HEK293 (cell line): ENCODE data around the gene ATE1.

Experiments
- CTCF ChIA-PET: fragments of 350-600 bp; formaldehyde crosslinking; extraction: SDS; loops from one replicate; lab custom pipeline; 2021; ENCODE audit warnings: antibody characterized with exemption; lab: Yijun Ruan, JAX
- POLR2A ChIA-PET: fragments of 300-600 bp; formaldehyde crosslinking; extraction: SDS; loops from one replicate; lab custom pipeline; 2020; ENCODE audit warnings: antibody characterized with exemption, inconsistent platforms; lab: Yijun Ruan, JAX
- H3K27ac ChIP-seq: fragments of 200-500 bp; sonication (Bioruptor generic); 2 replicates; pipeline ENCODE4 v1.5.1; 2014; ENCODE audit warnings: low read depth, low read length, control low read depth, inconsistent platforms; ENCODE audit errors: extremely low read depth
- H3K36me3 ChIP-seq, 2 experiments: fragments of 200-500 bp in 1 of 2; sonication (Bioruptor generic) in 1 of 2; 1 replicate in 1 of 2; 2 replicates in 1 of 2; pipeline ENCODE4 v1.5.1; 2014 to 2017; ENCODE audit warnings: inconsistent platforms in 2 of 2, low read length in 2 of 2; ENCODE audit not compliant: control insufficient read depth in 2 of 2, insufficient read depth in 1 of 2
- H3K4me1 ChIP-seq: fragments of 200-500 bp; sonication (Bioruptor generic); 2 replicates; pipeline ENCODE4 v1.5.1; 2014; ENCODE audit warnings: mild to moderate bottlenecking, low read length, inconsistent platforms; ENCODE audit not compliant: control insufficient read depth, insufficient read depth
- H3K4me3 ChIP-seq: 2 replicates; pipeline ENCODE4 v1.5.1; 2011; ENCODE audit warnings: low read depth, mild to moderate bottlenecking, control low read depth, low read length, moderate library complexity
- H3K9me3 ChIP-seq: fragments of 200-500 bp; sonication (Bioruptor generic); 2 replicates; pipeline ENCODE4 v1.5.1; 2014; ENCODE audit warnings: low read depth, low read length, inconsistent platforms; ENCODE audit not compliant: control insufficient read depth, insufficient read depth
- BCL11A ChIP-seq: fragments of 450-650 bp; formaldehyde crosslinking; IDR thresholded peaks from 2 replicates; pipeline ENCODE4 v1.5.1; 2016; ENCODE audit warnings: low read depth, missing biosample characterization, missing genetic modification characterization
- FEZF1 ChIP-seq: fragments of 450-650 bp; formaldehyde crosslinking; IDR thresholded peaks from 2 replicates; pipeline ENCODE4 v1.5.1; 2016; ENCODE audit warnings: missing biosample characterization, missing genetic modification characterization
- GLI2 ChIP-seq: fragments of 450-650 bp; formaldehyde crosslinking; IDR thresholded peaks from 2 replicates; pipeline ENCODE4; 2017; ENCODE audit warnings: missing biosample characterization, missing genetic modification characterization, low read depth, borderline replicate concordance
- GLIS2 ChIP-seq: fragments of 450-650 bp; formaldehyde crosslinking; IDR thresholded peaks from 2 replicates; pipeline ENCODE4 v1.5.1; 2016; ENCODE audit warnings: missing biosample characterization, missing genetic modification characterization
- HOXA7 ChIP-seq: sonication (generic); formaldehyde crosslinking; IDR thresholded peaks from 2 replicates; pipeline ENCODE4 v1.8.1; 2022; ENCODE audit warnings: missing genetic modification reagents, borderline replicate concordance
- HOXD13 ChIP-seq: sonication (generic); formaldehyde crosslinking; IDR thresholded peaks from 2 replicates; pipeline ENCODE4 v1.8.0; 2022; ENCODE audit warnings: missing genetic modification reagents, borderline replicate concordance
- KLF1 ChIP-seq: fragments of 450-650 bp; formaldehyde crosslinking; IDR thresholded peaks from 2 replicates; pipeline ENCODE4 v1.5.1; 2016; ENCODE audit warnings: missing biosample characterization, missing genetic modification characterization
- KLF10 ChIP-seq: fragments of 450-650 bp; IDR thresholded peaks from 2 replicates; pipeline ENCODE4 v1.5.1; 2018; ENCODE audit warnings: missing biosample characterization, mild to moderate bottlenecking, missing genetic modification characterization
- KLF16 ChIP-seq: fragments of 450-650 bp; formaldehyde crosslinking; IDR thresholded peaks from 2 replicates; pipeline ENCODE4 v1.5.1; 2017; ENCODE audit warnings: missing biosample characterization, missing genetic modification characterization
- SCRT1 ChIP-seq: fragments of 450-650 bp; formaldehyde crosslinking; IDR thresholded peaks from 2 replicates; pipeline ENCODE4 v1.5.1; 2016; ENCODE audit warnings: missing biosample characterization, missing genetic modification characterization, borderline replicate concordance
- TRIM28 ChIP-seq: IDR thresholded peaks from 2 replicates; pipeline ENCODE4 v1.6.1; 2011; ENCODE audit warnings: low read length, control low read depth, borderline replicate concordance
- ZBTB11 ChIP-seq: fragments of 450-650 bp; formaldehyde crosslinking; conservative IDR thresholded peaks from 2 replicates; pipeline ENCODE4 v1.5.1; 2016; ENCODE audit warnings: low read depth, missing biosample characterization, missing genetic modification characterization
- ZNF121 ChIP-seq: fragments of 450-650 bp; formaldehyde crosslinking; IDR thresholded peaks from 2 replicates; pipeline ENCODE4 v1.5.1; 2016; ENCODE audit warnings: missing biosample characterization, missing genetic modification characterization
- ZNF223 ChIP-seq: fragments of 450-650 bp; formaldehyde crosslinking; IDR thresholded peaks from 2 replicates; pipeline ENCODE4 v1.5.1; 2016; ENCODE audit warnings: missing biosample characterization, missing genetic modification characterization
- ZNF280D ChIP-seq: fragments of 450-650 bp; formaldehyde crosslinking; IDR thresholded peaks from 2 replicates; pipeline ENCODE4 v1.5.1; 2016; ENCODE audit warnings: missing biosample characterization, missing genetic modification characterization
- ZNF416 ChIP-seq: fragments of 450-650 bp; formaldehyde crosslinking; IDR thresholded peaks from 2 replicates; pipeline ENCODE4 v1.5.1; 2016; ENCODE audit warnings: missing biosample characterization, missing genetic modification characterization
- ZNF473 ChIP-seq: fragments of 450-650 bp; formaldehyde crosslinking; IDR thresholded peaks from 2 replicates; pipeline ENCODE4 v1.5.1; 2017; ENCODE audit warnings: missing biosample characterization, missing genetic modification characterization
- ZNF544 ChIP-seq: fragments of 450-650 bp; formaldehyde crosslinking; IDR thresholded peaks from 2 replicates; pipeline ENCODE4 v1.5.0; 2017; ENCODE audit warnings: missing biosample characterization, missing genetic modification characterization
- ZNF558 ChIP-seq: fragments of 450-650 bp; formaldehyde crosslinking; IDR thresholded peaks from 2 replicates; pipeline ENCODE4 v1.5.1; 2016; ENCODE audit warnings: missing biosample characterization, missing genetic modification characterization
- ZNF621 ChIP-seq: fragments of 450-650 bp; formaldehyde crosslinking; IDR thresholded peaks from 2 replicates; pipeline ENCODE4 v1.5.1; 2017; ENCODE audit warnings: missing biosample characterization, missing genetic modification characterization
- ZNF626 ChIP-seq: fragments of 450-650 bp; sonication (Bioruptor Pico); formaldehyde crosslinking; IDR thresholded peaks from 2 replicates; pipeline ENCODE4 v1.5.1; 2018; ENCODE audit warnings: missing biosample characterization, missing genetic modification characterization, inconsistent platforms
- ZNF704 ChIP-seq: fragments of 450-650 bp; formaldehyde crosslinking; IDR thresholded peaks from 2 replicates; pipeline ENCODE4 v1.5.1; 2016; ENCODE audit warnings: missing biosample characterization, missing genetic modification characterization
- ZSCAN23 ChIP-seq: fragments of 450-650 bp; formaldehyde crosslinking; IDR thresholded peaks from 2 replicates; pipeline ENCODE4 v1.5.1; 2016; ENCODE audit warnings: missing biosample characterization, missing genetic modification characterization
- ZSCAN4 ChIP-seq: fragments of 450-650 bp; formaldehyde crosslinking; IDR thresholded peaks from 2 replicates; pipeline ENCODE4 v1.5.1; 2017; ENCODE audit warnings: missing biosample characterization, missing genetic modification characterization
- ZSCAN5A ChIP-seq: fragments of 450-650 bp; formaldehyde crosslinking; IDR thresholded peaks from 2 replicates; pipeline ENCODE4 v1.5.1; 2016; ENCODE audit warnings: missing biosample characterization, missing genetic modification characterization
- ZXDB ChIP-seq: fragments of 450-650 bp; formaldehyde crosslinking; IDR thresholded peaks from 2 replicates; pipeline ENCODE4 v1.5.1; 2016; ENCODE audit warnings: missing biosample characterization, missing genetic modification characterization
- TF ChIP-seq, protein P1 (sequence below): fragments of 450-650 bp; formaldehyde crosslinking; IDR thresholded peaks from 2 replicates; pipeline ENCODE4 v1.5.1; 2016; ENCODE audit warnings: missing biosample characterization, missing genetic modification characterization

Gene ATE1

DNA sequence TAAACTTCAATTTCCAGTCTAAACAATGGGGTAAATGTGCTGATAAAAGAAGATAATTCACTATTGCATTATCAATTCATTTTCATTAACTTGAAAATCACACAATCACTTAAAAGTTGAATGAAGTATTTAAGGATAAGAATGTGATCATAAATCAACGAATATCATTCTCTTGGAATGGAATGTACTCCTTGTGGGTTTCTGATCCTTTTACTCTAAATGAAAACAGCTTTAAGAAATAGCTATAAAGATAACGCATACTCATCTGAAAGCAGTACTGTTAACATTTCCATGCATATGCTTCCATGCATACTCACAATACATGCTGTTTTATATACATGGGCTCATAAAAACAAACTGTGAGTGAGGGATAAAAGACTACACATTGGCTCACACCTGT is 108.8 kb downstream of the ATE1 start (continued):
- TF ChIP-seq ZNF704, result no peak
- TF ChIP-seq ZNF473 (tag by site-specific recombination), result no peak
- TF ChIP-seq FEZF1 (tag by site-specific recombination), result peak; percentile 98
- no peak for TF ChIP-seq KLF16 (tag by site-specific recombination)
- TF ChIP-seq ZNF544 (tag by site-specific recombination), result no peak
- TF ChIP-seq BCL11A (tag by site-specific recombination), result 0 out of 2 replicates have a peak, but pooled peaks have one; percentile 69
- TF ChIP-seq ZNF626 (tag by site-specific recombination), result 0 out of 2 replicates have a peak, but pooled peaks have one; percentile 17
- peak; percentile 95 for TF ChIP-seq ZXDB (tag by site-specific recombination)
- 0 out of 2 replicates have a peak, but pooled peaks have one; percentile 25 for TF ChIP-seq ZNF121 (tag by site-specific recombination)
- TF ChIP-seq ZSCAN4 (tag by site-specific recombination), result peak; percentile 40; the same call in 1 of the 2 replicates
- TF ChIP-seq GLI2 (tag by site-specific recombination), result peak; percentile 94
- TF ChIP-seq SCRT1 (tag by site-specific recombination), result peak; percentile 98
- TF ChIP-seq GLIS2 (tag by site-specific recombination), result no peak

- peak overlapping the region; percentile 10; the same call in 1 of the 2 replicates for H3K27ac ChIP-seq
- CTCF ChIA-PET, result interaction anchor here (0.6 to 0.9 kb wide), 4 partner anchors 35 to 82 kb away, joined by 3 read pairs; no protein-coding TSS in a partner anchor
- H3K9me3 ChIP-seq, result no peaks in the 10 kb centered on the region
- H3K36me3 ChIP-seq, result no peaks in the 10 kb centered on the region; a peak in 1 of 3 replicates
- H3K4me1 ChIP-seq, result peaks cover 23% of the 10 kb centered on the region
- POLR2A ChIA-PET, result interaction anchor here (0.6 to 0.7 kb wide), 3 partner anchors 95 to 704 kb away, joined by 5 to 8 read pairs (median 6); no protein-coding TSS in a partner anchor
- H3K4me3 ChIP-seq, result no peak overlapping the region
- no peak for TF ChIP-seq ZNF223
- TF ChIP-seq ZNF416, result no peak
- no peak for TF ChIP-seq ZBTB11 (tag by site-specific recombination)
- no peak for TF ChIP-seq HOXD13
- TF ChIP-seq ZSCAN23 (tag by site-specific recombination), result no peak
- no peak for TF ChIP-seq ZSCAN5A (tag by site-specific recombination)
- no peak for TF ChIP-seq HOXA7
- no peak for TF ChIP-seq TRIM28
- TF ChIP-seq KLF10, result no peak
- TF ChIP-seq ZNF280D, result no peak
- no peak for TF ChIP-seq KLF1 (tag by site-specific recombination)
- TF ChIP-seq, protein P1, sequence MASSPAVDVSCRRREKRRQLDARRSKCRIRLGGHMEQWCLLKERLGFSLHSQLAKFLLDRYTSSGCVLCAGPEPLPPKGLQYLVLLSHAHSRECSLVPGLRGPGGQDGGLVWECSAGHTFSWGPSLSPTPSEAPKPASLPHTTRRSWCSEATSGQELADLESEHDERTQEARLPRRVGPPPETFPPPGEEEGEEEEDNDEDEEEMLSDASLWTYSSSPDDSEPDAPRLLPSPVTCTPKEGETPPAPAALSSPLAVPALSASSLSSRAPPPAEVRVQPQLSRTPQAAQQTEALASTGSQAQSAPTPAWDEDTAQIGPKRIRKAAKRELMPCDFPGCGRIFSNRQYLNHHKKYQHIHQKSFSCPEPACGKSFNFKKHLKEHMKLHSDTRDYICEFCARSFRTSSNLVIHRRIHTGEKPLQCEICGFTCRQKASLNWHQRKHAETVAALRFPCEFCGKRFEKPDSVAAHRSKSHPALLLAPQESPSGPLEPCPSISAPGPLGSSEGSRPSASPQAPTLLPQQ (tag by site-specific recombination), result no peak
- TF ChIP-seq ZNF558 (tag by site-specific recombination), result no peak
- no peak for TF ChIP-seq ZNF621 (tag by site-specific recombination)
Observed at GRCh38 chr10:121818599-121818998, 109.2 kb downstream of the ATE1 start.
